Lower lobe of right lung (tissue), 2 donors: ENCODE data around the gene ZNF580. TPM values are rescaled to one million over a fixed set of nuclear protein-coding genes. Genes with fewer than 3 reads are reported as not detected.

Source experiments
- ATAC-seq, 2 donors: fragments of 200-7000 bp; cut with Tn5 transposase; one replicate each; pipeline ENCODE4 v1.9.1; 2020 to 2022; ENCODE audit warnings: mild to moderate bottlenecking in 2 of 2, moderate library complexity in 2 of 2
- DNase-seq: peaks from one replicate; pipeline ENCODE4 v3.0.0-alpha.2; 2020
- H3K27ac ChIP-seq: fragments of 200-600 bp; one replicate; pipeline ENCODE4 v1.8.0; 2022
- H3K27me3 ChIP-seq: fragments of 200-600 bp; one replicate; pipeline ENCODE4 v1.8.0; 2022; ENCODE audit warnings: low read depth
- H3K36me3 ChIP-seq: fragments of 200-600 bp; one replicate; pipeline ENCODE4 v1.8.0; 2022; ENCODE audit warnings: mild to moderate bottlenecking
- H3K4me1 ChIP-seq: fragments of 200-600 bp; one replicate; pipeline ENCODE4 v1.8.0; 2022
- H3K4me3 ChIP-seq: fragments of 200-600 bp; one replicate; pipeline ENCODE4 v1.8.0; 2022; ENCODE audit warnings: mild to moderate bottlenecking
- H3K9me3 ChIP-seq: fragments of 200-600 bp; one replicate; pipeline ENCODE4 v1.8.0; 2022
- intact Hi-C: fragments of 100-400 bp; cut with DNase I; formaldehyde crosslinking; loops from one replicate; pipeline ENCODE4 v1.11.0; 2022
- total RNA-seq: library from RNA; stranded (reverse); fragmentation: NEBNext Ultra II Directional; extraction: Animal tissue kit (Norgen Biotek cat#: 25700); gene quantifications from one replicate; pipeline ENCODE4 v1.2.1, GENCODE V29; 2021
- TF ChIP-seq, protein P1 (sequence below): fragments of 200-600 bp; IDR thresholded peaks from one replicate; pipeline ENCODE4 v1.8.0; 2022; ENCODE audit warnings: antibody characterized with exemption, mild to moderate bottlenecking
- donor health status: DM: no; HTN: yes; CAD: no; lungs with severe emphysema.

Gene ZNF580
- total RNA-seq, 1 donor from 2014 or later, result 35.2 TPM

DNA sequence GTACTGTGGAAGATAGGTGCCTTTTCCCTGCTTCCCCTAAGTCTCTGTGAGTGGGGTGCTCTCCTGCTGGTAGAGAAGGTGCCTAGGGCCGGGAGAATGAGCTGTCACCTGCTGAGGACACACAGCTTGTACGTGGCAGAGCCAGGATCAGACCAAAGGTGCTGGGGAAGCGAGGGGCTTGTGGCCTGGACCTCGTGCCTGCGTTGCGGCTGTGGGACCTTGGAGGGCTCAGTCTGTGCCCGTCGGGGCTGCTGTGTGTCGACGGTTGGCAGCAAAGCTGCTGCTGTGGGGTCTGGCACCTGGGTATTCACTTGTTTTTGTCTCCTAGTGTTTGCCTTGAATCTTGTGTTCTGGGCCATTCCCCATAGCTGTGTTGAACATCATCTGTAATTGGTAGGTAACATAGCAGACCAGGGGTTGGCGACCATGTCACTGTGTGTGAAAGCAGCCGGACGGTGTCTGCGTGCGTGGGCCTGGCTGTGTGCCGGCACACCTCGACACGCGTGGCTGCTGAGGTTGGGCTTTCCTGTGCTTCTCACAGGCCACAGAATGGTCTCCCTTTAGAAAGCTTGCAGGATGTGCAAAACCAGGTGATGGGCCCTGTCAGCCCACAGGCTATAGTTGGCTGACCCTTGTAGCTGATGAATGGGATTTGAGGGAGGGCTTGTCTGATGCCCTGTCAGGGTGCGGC, 23.2 kb downstream of the ZNF580 start:
- ATAC-seq (no peak), DNase-seq (no peak)
- Histone ChIP-seq H3K9me3 (no peaks in the 10 kb centered on the region), H3K4me1 (peaks cover 9% of the 10 kb centered on the region), H3K36me3 (peaks cover 96% of the 10 kb centered on the region), H3K4me3 (no peak overlapping the region), H3K27ac (no peak overlapping the region), H3K27me3 (no peaks in the 10 kb centered on the region)
- intact Hi-C loops, result no loop called here
- TF ChIP-seq, protein P1, sequence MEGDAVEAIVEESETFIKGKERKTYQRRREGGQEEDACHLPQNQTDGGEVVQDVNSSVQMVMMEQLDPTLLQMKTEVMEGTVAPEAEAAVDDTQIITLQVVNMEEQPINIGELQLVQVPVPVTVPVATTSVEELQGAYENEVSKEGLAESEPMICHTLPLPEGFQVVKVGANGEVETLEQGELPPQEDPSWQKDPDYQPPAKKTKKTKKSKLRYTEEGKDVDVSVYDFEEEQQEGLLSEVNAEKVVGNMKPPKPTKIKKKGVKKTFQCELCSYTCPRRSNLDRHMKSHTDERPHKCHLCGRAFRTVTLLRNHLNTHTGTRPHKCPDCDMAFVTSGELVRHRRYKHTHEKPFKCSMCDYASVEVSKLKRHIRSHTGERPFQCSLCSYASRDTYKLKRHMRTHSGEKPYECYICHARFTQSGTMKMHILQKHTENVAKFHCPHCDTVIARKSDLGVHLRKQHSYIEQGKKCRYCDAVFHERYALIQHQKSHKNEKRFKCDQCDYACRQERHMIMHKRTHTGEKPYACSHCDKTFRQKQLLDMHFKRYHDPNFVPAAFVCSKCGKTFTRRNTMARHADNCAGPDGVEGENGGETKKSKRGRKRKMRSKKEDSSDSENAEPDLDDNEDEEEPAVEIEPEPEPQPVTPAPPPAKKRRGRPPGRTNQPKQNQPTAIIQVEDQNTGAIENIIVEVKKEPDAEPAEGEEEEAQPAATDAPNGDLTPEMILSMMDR, result no peak

DNA sequence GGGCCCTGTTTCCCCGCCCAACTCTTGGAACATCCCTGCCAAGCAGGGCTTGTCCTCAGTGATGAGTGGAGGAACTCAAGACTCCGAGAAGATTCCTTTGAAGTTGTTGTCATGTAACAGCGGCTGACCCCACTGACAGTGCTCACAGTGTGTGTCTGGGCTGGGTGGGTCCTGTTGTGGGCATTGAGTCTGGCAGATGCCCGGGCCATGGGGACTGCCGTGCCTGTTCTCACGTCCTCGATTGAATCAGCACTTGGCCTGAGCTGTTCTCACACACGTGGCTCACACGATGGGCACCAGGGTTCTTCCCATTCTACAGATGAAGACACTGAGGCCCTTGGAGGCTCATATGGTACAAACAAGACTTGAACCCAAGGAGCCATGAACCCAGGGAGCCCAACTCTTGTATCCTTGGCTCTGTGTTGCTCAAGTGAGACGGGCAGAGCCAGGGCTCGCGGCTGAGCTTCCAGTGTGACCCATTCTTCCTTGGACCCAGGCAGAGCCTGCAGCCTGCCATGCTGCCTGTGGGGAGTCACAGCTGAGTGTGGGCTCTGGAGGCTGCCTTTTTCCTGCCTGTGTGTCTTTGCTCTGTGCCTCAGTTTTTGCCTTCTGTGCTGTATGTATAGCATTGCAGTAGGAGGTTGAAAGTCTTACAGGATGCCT, 25.7 kb downstream of the ZNF580 start:
- ATAC-seq, result no peak
- no peaks in the 10 kb centered on the region for H3K9me3 ChIP-seq
- intact Hi-C loops, result no loop called here
- H3K27ac ChIP-seq, result no peak overlapping the region
- H3K4me1 ChIP-seq, result no peaks in the 10 kb centered on the region
- TF ChIP-seq, protein P1, result no peak
- DNase-seq, result no peak
- peaks cover 96% of the 10 kb centered on the region for H3K36me3 ChIP-seq
- H3K27me3 ChIP-seq, result no peaks in the 10 kb centered on the region
- H3K4me3 ChIP-seq, result no peak overlapping the region

DNA sequence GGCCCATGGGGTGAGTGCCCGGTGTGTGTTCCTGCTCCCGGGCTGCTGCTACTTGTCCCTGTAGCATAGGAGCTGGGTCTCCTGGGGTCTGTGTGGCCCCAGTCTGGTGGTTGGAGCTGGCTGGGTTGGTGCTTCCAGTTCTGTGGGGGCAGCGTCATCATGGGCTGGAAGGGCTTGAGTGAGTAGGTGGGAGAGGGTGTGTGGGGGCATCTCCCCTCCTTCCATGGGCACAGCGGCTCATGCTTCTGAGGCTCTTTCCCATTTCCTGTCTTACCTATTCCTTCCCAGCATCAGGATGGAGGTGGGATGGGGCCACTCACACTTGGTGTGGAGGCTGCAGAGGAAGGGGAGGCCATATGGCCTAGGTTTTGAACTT, 26.2 kb downstream of the ZNF580 start:
- Histone ChIP-seq H3K27me3 (no peaks in the 10 kb centered on the region), H3K36me3 (peaks cover 96% of the 10 kb centered on the region), H3K4me3 (no peak overlapping the region), H3K9me3 (no peaks in the 10 kb centered on the region), H3K27ac (no peak overlapping the region), H3K4me1 (no peaks in the 10 kb centered on the region)
- DNase-seq (no peak), ATAC-seq (no peak)
- TF ChIP-seq, protein P1, result no peak
- intact Hi-C loops, result no loop called here

DNA sequence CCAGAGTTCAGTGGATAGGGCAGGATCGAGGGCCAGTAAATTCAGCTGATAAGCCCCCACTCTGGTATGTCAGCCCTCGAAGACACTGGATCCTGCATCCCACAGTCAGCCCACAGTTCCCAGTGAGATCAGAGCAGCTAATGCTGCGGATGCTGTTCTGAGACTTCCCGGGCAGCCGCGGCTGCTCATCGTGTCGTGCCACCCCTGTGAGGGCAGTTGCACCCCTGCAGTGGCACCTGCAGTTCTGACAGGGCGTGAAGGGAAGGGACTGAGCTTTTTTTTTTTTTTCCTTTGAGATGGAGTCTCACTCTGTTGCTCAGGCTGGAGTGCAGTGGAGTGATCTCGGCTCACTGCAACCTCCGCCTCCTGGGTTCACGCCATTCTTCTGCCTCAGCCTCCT, 26.7 kb downstream of the ZNF580 start:
- Histone ChIP-seq H3K9me3 (no peaks in the 10 kb centered on the region), H3K27me3 (no peaks in the 10 kb centered on the region), H3K36me3 (peaks cover 96% of the 10 kb centered on the region), H3K4me3 (no peak overlapping the region), H3K27ac (no peak overlapping the region), H3K4me1 (no peaks in the 10 kb centered on the region)
- DNase-seq, result no peak
- intact Hi-C loops, result no loop called here
- ATAC-seq, result no peak
- TF ChIP-seq, protein P1, result no peak

- H3K4me1 ChIP-seq, result no peaks in the 10 kb centered on the region
- TF ChIP-seq, protein P1, result no peak
- H3K27ac ChIP-seq, result no peak overlapping the region
- H3K27me3 ChIP-seq, result no peaks in the 10 kb centered on the region
- DNase-seq (no peak), ATAC-seq (peak; percentile 7 to 28)
- intact Hi-C loops, result no loop called here
- no peaks in the 10 kb centered on the region for H3K9me3 ChIP-seq
- H3K36me3 ChIP-seq, result peaks cover 96% of the 10 kb centered on the region
- no peak overlapping the region for H3K4me3 ChIP-seq
Measured at GRCh38 chr19:55667958-55668357, 27.2 kb downstream of the ZNF580 start.
